ENCODE results near the gene LCE1F.
A peak's percentile ranks its signal among the peaks of the same experiment; 100 is the strongest.

The LCE1F gene

DNA sequence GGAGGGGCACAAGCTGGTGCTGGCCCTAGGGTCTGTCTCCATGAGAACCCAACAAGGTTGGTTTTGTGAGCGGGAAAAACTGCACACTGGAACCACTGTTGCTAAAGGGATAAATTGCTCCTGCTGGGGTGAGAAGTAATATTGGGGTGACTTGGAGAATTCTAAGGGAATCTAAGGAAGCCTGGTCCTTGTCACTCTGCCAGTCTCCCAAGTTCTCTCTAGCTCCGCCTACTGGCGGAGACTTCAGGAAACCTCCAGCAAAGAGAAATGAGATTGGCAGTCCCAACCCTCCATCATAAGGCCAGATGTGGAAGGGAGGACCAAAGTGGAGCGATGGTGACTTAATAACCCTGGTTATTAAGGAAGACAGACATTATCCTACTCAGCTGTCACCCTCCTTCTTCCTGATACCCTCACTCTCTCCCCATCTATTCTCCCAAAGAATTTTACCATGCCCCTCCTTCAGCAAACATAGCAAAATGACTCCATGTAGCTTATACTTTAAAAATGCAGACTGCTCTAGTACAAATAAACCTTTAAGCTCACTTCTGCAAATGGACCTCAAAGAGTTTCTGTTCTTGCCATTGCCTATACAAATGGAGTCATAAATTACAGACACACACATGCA lies 2.7 kb downstream of the LCE1F start:
- no peak for DNase-seq

GRCh38 chr1:152783095-152783494 lies 8.2 kb downstream of the LCE1F start:
- no peak for DNase-seq

- DNase-seq: peak; percentile 10
Observed at GRCh38 chr1:152786077-152786476, 11.1 kb downstream of the LCE1F start, which contains the start of gene LCE1E. LCE1E (plus strand) TSS chr1:152786257; CDS start chr1:152787300, 1,043 bp downstream.

GRCh38 chr1:152795686-152796085 lies 20.7 kb downstream of the LCE1F start:
- DNase-seq: no peak

GRCh38 chr1:152796421-152796820 lies 21.5 kb downstream of the LCE1F start, which contains the start of gene LCE1D:
LCE1D (plus strand) TSS chr1:152796721; CDS start chr1:152797795, 1,074 bp downstream.
- DNase-seq: no peak

- no peak for DNase-seq
Observed at GRCh38 chr1:152801333-152801732, 26.4 kb downstream of the LCE1F start.

GRCh38 chr1:152806576-152806975 lies 31.6 kb downstream of the LCE1F start, which contains the start of gene LCE1C:
LCE1C (minus strand) TSS chr1:152806651; CDS start chr1:152805478, 1,173 bp downstream.
- no peak for DNase-seq

DNA sequence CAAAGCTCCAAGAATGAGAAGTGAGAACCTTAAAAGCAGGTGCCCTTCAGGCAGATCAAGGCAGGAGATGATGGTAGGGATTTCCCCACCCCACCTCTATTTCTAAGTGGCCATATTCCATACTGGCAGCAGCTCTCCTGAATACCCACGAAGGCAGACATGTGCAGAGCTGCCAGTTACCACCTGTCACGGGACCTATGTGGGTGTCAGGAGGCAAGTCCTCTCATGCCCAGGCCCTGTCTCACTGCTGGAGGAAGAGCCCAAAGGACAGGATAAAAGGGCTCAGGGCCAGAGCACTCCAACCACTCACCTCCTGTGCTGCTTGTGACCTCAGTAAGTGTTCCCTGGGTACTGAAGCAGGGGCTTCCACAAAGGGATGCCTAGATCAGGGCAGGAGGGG lies 36.1 kb downstream of the LCE1F start:
- no peak for DNase-seq

DNA sequence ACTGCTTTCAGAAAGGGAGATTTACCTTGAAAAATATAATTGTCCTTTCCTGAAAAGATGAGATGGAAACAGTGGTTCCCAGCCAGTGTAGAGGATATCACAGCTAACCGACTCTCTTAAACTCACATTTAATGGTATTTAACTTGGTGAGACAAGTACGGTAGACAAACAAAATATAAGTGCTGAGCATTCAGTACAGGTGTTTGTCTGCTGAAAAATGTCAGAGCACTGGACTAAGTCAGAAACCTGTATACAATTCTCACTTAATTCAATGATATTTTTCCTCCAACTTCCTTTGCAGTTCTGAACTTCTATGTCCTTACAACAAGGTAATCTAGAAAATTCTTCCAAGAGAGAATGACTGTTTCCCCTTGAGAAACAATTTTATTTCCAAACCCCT lies 36.7 kb downstream of the LCE1F start, which contains the start of gene LCE1B:
Gene LCE1B (plus strand): TSS at position 301 of the 400 bp plus-strand sequence. CDS start 476 bp downstream, outside the sequence.
- DNase-seq: no peak

DNA sequence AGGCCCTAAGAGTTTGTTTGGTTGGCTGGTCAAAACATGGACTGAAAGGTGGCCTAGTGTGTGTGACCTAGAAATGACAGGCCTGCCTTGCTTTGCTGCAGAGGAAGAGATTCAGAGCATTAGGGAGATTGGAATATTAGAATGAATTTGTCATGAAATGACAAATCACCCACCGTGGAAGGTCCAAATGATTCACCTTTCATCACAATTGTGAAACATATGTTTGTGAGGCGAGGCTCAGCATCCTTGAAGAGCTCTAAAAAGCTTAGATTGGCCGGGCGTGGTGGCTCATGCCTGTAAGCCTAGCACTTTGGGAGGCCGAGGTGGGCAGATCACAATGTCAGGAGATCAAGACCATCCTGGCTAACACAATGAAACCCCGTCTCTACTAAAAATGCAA lies 42.4 kb downstream of the LCE1F start:
- DNase-seq: no peak

DNA sequence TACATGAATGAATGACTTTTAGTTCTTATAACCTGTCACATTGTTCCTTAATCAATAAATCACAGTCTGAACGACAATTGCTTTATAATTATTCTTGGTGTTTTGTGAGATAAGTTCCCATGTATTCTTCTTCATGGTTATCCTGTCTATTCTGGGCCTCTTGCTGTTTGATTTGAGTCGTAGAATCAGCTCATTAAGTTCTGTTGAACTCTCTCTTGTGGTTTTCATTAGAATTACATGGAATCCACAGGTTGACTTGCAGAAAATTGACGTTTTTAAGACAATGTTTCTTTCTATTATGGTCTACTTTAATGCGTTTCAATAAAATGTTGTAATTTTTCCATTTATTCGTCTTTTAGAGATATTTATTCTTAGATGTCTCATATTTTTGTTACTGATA lies 48.4 kb downstream of the LCE1F start:
- DNase-seq: no peak

DNA sequence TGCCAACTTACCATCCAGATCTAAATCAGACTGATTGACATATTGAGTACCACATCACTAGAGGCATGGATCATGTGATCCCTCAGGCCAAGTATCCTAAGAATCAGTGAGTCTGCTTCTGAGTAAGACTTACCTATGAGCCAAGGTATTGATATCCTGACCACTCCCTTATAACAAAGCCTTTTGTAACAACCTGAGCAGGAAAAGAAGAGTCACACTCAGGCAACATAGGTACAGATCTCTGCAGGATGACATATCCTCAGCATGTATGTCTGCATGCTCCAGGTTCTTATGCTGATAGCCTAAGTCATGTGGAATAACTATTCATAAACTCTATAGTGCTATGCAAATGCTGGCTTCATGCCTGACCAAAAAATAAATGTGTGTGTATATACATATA lies 50.0 kb downstream of the LCE1F start:
- DNase-seq: no peak
